Measurements from ENCODE around the gene HELZ. TPM values are rescaled to one million over a fixed set of nuclear protein-coding genes. Genes with fewer than 3 reads are reported as not detected.

The HELZ gene
- total and polyA plus RNA-seq, 4 donors: 3.8 to 69.2 (median 25.7) TPM

DNA sequence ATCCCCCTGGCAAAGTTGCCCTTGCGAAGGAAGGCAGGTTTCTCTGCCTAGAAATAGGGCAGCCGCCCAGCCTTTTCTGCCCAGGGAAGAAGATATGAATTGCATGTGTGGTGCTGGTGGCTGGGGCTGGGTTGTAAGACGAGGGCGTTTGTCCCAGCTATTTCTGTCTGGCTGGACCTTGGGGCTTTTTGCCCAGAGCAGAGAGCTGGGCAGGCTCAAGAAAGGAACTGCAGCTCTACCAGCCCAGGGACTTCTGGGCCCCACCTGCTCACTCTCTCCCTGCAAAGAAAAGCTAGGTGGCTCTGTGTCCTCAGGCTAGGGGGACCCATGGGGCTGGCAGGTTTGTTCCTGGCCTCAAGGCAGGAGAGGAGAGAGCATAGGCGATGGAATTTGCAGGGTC lies 200.1 kb downstream of the HELZ start:
- no peak for DNase-seq (ENCODE audit: low spot score)
- H3K36me3 ChIP-seq (ENCODE audit: control insufficient read depth in 4 of 4, insufficient read depth in 3 of 4, low read depth in 1 of 4, low read length in 3 of 4): no peaks in the 10 kb centered on the region
- H3K9me3 ChIP-seq (ENCODE audit: control insufficient read depth in 4 of 4, low read length in 3 of 4): peaks cover 3 to 14% (median 4%) of the 10 kb centered on the region in 4 donors
- H3K27ac ChIP-seq (ENCODE audit: low read depth in 1 of 2, low read length in 2 of 2): no peak overlapping the region
- TF ChIP-seq NR2F2 (IDR thresholded peaks at IDR 0.05): no peak
- TF ChIP-seq, protein P1, sequence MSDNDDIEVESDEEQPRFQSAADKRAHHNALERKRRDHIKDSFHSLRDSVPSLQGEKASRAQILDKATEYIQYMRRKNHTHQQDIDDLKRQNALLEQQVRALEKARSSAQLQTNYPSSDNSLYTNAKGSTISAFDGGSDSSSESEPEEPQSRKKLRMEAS (IDR thresholded peaks at IDR 0.05): no peak
- TF ChIP-seq, protein P2, sequence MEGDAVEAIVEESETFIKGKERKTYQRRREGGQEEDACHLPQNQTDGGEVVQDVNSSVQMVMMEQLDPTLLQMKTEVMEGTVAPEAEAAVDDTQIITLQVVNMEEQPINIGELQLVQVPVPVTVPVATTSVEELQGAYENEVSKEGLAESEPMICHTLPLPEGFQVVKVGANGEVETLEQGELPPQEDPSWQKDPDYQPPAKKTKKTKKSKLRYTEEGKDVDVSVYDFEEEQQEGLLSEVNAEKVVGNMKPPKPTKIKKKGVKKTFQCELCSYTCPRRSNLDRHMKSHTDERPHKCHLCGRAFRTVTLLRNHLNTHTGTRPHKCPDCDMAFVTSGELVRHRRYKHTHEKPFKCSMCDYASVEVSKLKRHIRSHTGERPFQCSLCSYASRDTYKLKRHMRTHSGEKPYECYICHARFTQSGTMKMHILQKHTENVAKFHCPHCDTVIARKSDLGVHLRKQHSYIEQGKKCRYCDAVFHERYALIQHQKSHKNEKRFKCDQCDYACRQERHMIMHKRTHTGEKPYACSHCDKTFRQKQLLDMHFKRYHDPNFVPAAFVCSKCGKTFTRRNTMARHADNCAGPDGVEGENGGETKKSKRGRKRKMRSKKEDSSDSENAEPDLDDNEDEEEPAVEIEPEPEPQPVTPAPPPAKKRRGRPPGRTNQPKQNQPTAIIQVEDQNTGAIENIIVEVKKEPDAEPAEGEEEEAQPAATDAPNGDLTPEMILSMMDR (IDR thresholded peaks at IDR 0.05; ENCODE audit: low read depth, low read length, missing input control): no peak
- TF ChIP-seq, protein P3, sequence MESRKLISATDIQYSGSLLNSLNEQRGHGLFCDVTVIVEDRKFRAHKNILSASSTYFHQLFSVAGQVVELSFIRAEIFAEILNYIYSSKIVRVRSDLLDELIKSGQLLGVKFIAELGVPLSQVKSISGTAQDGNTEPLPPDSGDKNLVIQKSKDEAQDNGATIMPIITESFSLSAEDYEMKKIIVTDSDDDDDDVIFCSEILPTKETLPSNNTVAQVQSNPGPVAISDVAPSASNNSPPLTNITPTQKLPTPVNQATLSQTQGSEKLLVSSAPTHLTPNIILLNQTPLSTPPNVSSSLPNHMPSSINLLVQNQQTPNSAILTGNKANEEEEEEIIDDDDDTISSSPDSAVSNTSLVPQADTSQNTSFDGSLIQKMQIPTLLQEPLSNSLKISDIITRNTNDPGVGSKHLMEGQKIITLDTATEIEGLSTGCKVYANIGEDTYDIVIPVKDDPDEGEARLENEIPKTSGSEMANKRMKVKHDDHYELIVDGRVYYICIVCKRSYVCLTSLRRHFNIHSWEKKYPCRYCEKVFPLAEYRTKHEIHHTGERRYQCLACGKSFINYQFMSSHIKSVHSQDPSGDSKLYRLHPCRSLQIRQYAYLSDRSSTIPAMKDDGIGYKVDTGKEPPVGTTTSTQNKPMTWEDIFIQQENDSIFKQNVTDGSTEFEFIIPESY (IDR thresholded peaks at IDR 0.05): no peak
- TF ChIP-seq GABPA (IDR thresholded peaks at IDR 0.05 in 1 of 2, conservative IDR thresholded peaks at IDR 0.05 in 1 of 2): no peak
- no peak for TF ChIP-seq HNF4G (IDR thresholded peaks at IDR 0.05)
- no peak for TF ChIP-seq TAF1 (conservative IDR thresholded peaks at IDR 0.05)
- no peak for TF ChIP-seq FOXA2 (IDR thresholded peaks at IDR 0.05)
- no peak for TF ChIP-seq FOXA1 (IDR thresholded peaks at IDR 0.05)
- no peak for TF ChIP-seq HNF4A (conservative IDR thresholded peaks at IDR 0.05)
- no peak for TF ChIP-seq YY1 (IDR thresholded peaks at IDR 0.05)
- TF ChIP-seq, protein P4, sequence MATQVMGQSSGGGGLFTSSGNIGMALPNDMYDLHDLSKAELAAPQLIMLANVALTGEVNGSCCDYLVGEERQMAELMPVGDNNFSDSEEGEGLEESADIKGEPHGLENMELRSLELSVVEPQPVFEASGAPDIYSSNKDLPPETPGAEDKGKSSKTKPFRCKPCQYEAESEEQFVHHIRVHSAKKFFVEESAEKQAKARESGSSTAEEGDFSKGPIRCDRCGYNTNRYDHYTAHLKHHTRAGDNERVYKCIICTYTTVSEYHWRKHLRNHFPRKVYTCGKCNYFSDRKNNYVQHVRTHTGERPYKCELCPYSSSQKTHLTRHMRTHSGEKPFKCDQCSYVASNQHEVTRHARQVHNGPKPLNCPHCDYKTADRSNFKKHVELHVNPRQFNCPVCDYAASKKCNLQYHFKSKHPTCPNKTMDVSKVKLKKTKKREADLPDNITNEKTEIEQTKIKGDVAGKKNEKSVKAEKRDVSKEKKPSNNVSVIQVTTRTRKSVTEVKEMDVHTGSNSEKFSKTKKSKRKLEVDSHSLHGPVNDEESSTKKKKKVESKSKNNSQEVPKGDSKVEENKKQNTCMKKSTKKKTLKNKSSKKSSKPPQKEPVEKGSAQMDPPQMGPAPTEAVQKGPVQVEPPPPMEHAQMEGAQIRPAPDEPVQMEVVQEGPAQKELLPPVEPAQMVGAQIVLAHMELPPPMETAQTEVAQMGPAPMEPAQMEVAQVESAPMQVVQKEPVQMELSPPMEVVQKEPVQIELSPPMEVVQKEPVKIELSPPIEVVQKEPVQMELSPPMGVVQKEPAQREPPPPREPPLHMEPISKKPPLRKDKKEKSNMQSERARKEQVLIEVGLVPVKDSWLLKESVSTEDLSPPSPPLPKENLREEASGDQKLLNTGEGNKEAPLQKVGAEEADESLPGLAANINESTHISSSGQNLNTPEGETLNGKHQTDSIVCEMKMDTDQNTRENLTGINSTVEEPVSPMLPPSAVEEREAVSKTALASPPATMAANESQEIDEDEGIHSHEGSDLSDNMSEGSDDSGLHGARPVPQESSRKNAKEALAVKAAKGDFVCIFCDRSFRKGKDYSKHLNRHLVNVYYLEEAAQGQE (IDR thresholded peaks at IDR 0.05): no peak
- TF ChIP-seq, protein P5, sequence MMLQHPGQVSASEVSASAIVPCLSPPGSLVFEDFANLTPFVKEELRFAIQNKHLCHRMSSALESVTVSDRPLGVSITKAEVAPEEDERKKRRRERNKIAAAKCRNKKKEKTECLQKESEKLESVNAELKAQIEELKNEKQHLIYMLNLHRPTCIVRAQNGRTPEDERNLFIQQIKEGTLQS (IDR thresholded peaks at IDR 0.05): no peak
- no peak for TF ChIP-seq RAD21 (IDR thresholded peaks at IDR 0.05)
- no peak for TF ChIP-seq RXRA (IDR thresholded peaks at IDR 0.05)
- WGBS: 89% methylated on average over 5 of the region's 5 CpGs
- no peak overlapping the region for H3K4me3 ChIP-seq (ENCODE audit: low read depth in 1 of 3, low read length in 3 of 3)
- H3K9ac ChIP-seq (ENCODE audit: low read depth in 1 of 2, low read length in 2 of 2): no peak overlapping the region
- H3K4me1 ChIP-seq (ENCODE audit: control insufficient read depth in 4 of 4, insufficient read depth in 4 of 4, low read length in 3 of 4): no peaks in the 10 kb centered on the region
- no peaks in the 10 kb centered on the region for H3K27me3 ChIP-seq (ENCODE audit: control insufficient read depth in 4 of 4, insufficient read depth in 4 of 4, low read length in 3 of 4)
